ENCODE data around the gene SMARCAL1.

SMARCAL1 gene

GRCh38 chr2:216448829-216449228, 36.5 kb downstream of the SMARCAL1 start:
- DNase-seq (ENCODE audit: low read depth, low spot score): no peak
- peaks cover 27% of the 10 kb centered on the region for H3K9me3 ChIP-seq (ENCODE audit: insufficient read depth, low read length)
- no peak overlapping the region for H3K9ac ChIP-seq (ENCODE audit: insufficient read length, low read depth)
- H3K27me3 ChIP-seq (ENCODE audit: insufficient read depth, insufficient read length): no peaks in the 10 kb centered on the region
- peaks cover 86% of the 10 kb centered on the region for H3K36me3 ChIP-seq (ENCODE audit: insufficient read depth, insufficient read length, low read length)
- H3K4me1 ChIP-seq (ENCODE audit: insufficient read depth, insufficient read length): no peaks in the 10 kb centered on the region
- no peak for TF ChIP-seq ZNF274 (IDR thresholded peaks at IDR 0.05; ENCODE audit: low read depth, low read length)
- no peak for TF ChIP-seq YY1 (IDR thresholded peaks at IDR 0.05; ENCODE audit: insufficient read depth, insufficient read length)
- TF ChIP-seq SUZ12 (IDR thresholded peaks at IDR 0.05; ENCODE audit: extremely low read depth, insufficient read depth, insufficient read length): no peak
- no peak overlapping the region for H3K4me3 ChIP-seq (ENCODE audit: insufficient read length, low read depth)

DNA sequence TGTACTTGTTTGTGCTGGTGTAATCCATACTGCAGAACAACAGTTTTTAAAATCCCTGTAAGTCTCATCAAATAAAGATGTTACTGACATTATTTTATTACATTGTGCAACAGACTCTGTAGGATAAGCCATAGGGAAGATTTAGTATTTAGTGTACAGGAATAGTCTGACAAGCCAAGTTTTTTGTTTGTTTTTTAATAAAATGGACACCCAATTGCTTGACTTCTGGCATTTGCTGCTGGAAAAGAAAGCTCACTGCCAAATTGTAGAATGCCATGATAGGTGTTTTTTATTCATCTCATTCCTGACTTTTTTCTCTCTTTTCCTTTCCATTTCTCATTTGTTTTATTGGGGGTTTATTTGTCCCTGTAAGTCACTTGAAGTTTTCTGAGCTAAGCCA, 38.1 kb downstream of the SMARCAL1 start:
- TF ChIP-seq YY1 (IDR thresholded peaks at IDR 0.05; ENCODE audit: insufficient read depth, insufficient read length) (no peak), ZNF274 (IDR thresholded peaks at IDR 0.05; ENCODE audit: low read depth, low read length) (no peak), SUZ12 (IDR thresholded peaks at IDR 0.05; ENCODE audit: extremely low read depth, insufficient read depth, insufficient read length) (no peak)
- Histone ChIP-seq H3K4me1 (ENCODE audit: insufficient read depth, insufficient read length) (no peaks in the 10 kb centered on the region), H3K9ac (ENCODE audit: insufficient read length, low read depth) (no peak overlapping the region), H3K4me3 (ENCODE audit: insufficient read length, low read depth) (no peak overlapping the region), H3K27me3 (ENCODE audit: insufficient read depth, insufficient read length) (no peaks in the 10 kb centered on the region), H3K9me3 (ENCODE audit: insufficient read depth, low read length) (peaks cover 42% of the 10 kb centered on the region), H3K36me3 (ENCODE audit: insufficient read depth, insufficient read length, low read length) (peaks cover 91% of the 10 kb centered on the region)
- DNase-seq (ENCODE audit: low read depth, low spot score): no peak

DNA sequence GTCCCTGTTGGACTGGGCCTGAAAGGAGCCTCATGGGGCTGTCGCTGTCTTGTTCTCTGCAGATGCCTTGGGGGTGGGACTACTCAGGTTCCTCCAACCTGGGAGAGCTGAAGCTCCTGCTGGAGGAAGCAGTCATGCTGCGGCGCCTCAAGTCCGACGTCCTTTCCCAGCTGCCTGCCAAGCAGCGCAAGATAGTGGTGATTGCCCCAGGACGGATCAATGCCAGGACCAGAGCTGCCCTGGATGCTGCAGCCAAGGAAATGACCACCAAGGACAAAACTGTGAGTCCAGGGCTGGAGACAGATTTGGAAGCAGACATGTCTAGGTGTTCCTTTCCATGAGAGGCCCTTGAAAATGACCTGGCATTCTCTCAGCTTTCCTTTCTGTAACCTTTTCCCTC, 38.5 kb downstream of the SMARCAL1 start:
- Histone ChIP-seq H3K27me3 (ENCODE audit: insufficient read depth, insufficient read length) (no peaks in the 10 kb centered on the region), H3K9ac (ENCODE audit: insufficient read length, low read depth) (no peak overlapping the region), H3K9me3 (ENCODE audit: insufficient read depth, low read length) (peaks cover 44% of the 10 kb centered on the region), H3K4me3 (ENCODE audit: insufficient read length, low read depth) (no peak overlapping the region), H3K4me1 (ENCODE audit: insufficient read depth, insufficient read length) (no peaks in the 10 kb centered on the region), H3K36me3 (ENCODE audit: insufficient read depth, insufficient read length, low read length) (peaks cover 92% of the 10 kb centered on the region)
- DNase-seq (ENCODE audit: low read depth, low spot score): no peak
- no peak for TF ChIP-seq SUZ12 (IDR thresholded peaks at IDR 0.05; ENCODE audit: extremely low read depth, insufficient read depth, insufficient read length)
- no peak for TF ChIP-seq ZNF274 (IDR thresholded peaks at IDR 0.05; ENCODE audit: low read depth, low read length)
- TF ChIP-seq YY1 (IDR thresholded peaks at IDR 0.05; ENCODE audit: insufficient read depth, insufficient read length): no peak

GRCh38 chr2:216453955-216454614, 41.8 kb downstream of the SMARCAL1 start:
- H3K36me3 ChIP-seq (ENCODE audit: insufficient read depth, insufficient read length, low read length): peaks cover 59% of the 10 kb centered on the region
- H3K4me1 ChIP-seq (ENCODE audit: insufficient read depth, insufficient read length): no peaks in the 10 kb centered on the region
- TF ChIP-seq SUZ12 (IDR thresholded peaks at IDR 0.05; ENCODE audit: extremely low read depth, insufficient read depth, insufficient read length): no peak
- TF ChIP-seq ZNF274 (IDR thresholded peaks at IDR 0.05; ENCODE audit: low read depth, low read length): no peak
- no peak for TF ChIP-seq YY1 (IDR thresholded peaks at IDR 0.05; ENCODE audit: insufficient read depth, insufficient read length)
- peaks cover 27% of the 10 kb centered on the region for H3K9me3 ChIP-seq (ENCODE audit: insufficient read depth, low read length)
- H3K27me3 ChIP-seq (ENCODE audit: insufficient read depth, insufficient read length): no peaks in the 10 kb centered on the region
- no peak overlapping the region for H3K9ac ChIP-seq (ENCODE audit: insufficient read length, low read depth)
- H3K4me3 ChIP-seq (ENCODE audit: insufficient read length, low read depth): no peak overlapping the region
- no peak for DNase-seq (ENCODE audit: low read depth, low spot score)

GRCh38 chr2:216463148-216463547, 50.9 kb downstream of the SMARCAL1 start:
- Histone ChIP-seq H3K36me3 (ENCODE audit: insufficient read depth, insufficient read length, low read length) (peaks cover 19% of the 10 kb centered on the region), H3K4me1 (ENCODE audit: insufficient read depth, insufficient read length) (no peaks in the 10 kb centered on the region), H3K9me3 (ENCODE audit: insufficient read depth, low read length) (no peaks in the 10 kb centered on the region), H3K9ac (ENCODE audit: insufficient read length, low read depth) (no peak overlapping the region), H3K4me3 (ENCODE audit: insufficient read length, low read depth) (no peak overlapping the region), H3K27me3 (ENCODE audit: insufficient read depth, insufficient read length) (no peaks in the 10 kb centered on the region)
- no peak for TF ChIP-seq ZNF274 (IDR thresholded peaks at IDR 0.05; ENCODE audit: low read depth, low read length)
- no peak for TF ChIP-seq SUZ12 (IDR thresholded peaks at IDR 0.05; ENCODE audit: extremely low read depth, insufficient read depth, insufficient read length)
- TF ChIP-seq YY1 (IDR thresholded peaks at IDR 0.05; ENCODE audit: insufficient read depth, insufficient read length): no peak
- no peak for DNase-seq (ENCODE audit: low read depth, low spot score)

GRCh38 chr2:216464104-216464720, 51.9 kb downstream of the SMARCAL1 start:
- no peak for TF ChIP-seq ZNF274 (IDR thresholded peaks at IDR 0.05; ENCODE audit: low read depth, low read length)
- no peak for DNase-seq (ENCODE audit: low read depth, low spot score)
- no peak overlapping the region for H3K4me3 ChIP-seq (ENCODE audit: insufficient read length, low read depth)
- no peak overlapping the region for H3K9ac ChIP-seq (ENCODE audit: insufficient read length, low read depth)
- H3K9me3 ChIP-seq (ENCODE audit: insufficient read depth, low read length): no peaks in the 10 kb centered on the region
- peaks cover 28% of the 10 kb centered on the region for H3K36me3 ChIP-seq (ENCODE audit: insufficient read depth, insufficient read length, low read length)
- no peaks in the 10 kb centered on the region for H3K4me1 ChIP-seq (ENCODE audit: insufficient read depth, insufficient read length)
- no peaks in the 10 kb centered on the region for H3K27me3 ChIP-seq (ENCODE audit: insufficient read depth, insufficient read length)

GRCh38 chr2:216465579-216466195, 53.4 kb downstream of the SMARCAL1 start:
- TF ChIP-seq ZNF274 (IDR thresholded peaks at IDR 0.05; ENCODE audit: low read depth, low read length) (no peak), YY1 (IDR thresholded peaks at IDR 0.05; ENCODE audit: insufficient read depth, insufficient read length) (no peak), SUZ12 (IDR thresholded peaks at IDR 0.05; ENCODE audit: extremely low read depth, insufficient read depth, insufficient read length) (no peak)
- H3K4me1 ChIP-seq (ENCODE audit: insufficient read depth, insufficient read length): no peaks in the 10 kb centered on the region
- H3K4me3 ChIP-seq (ENCODE audit: insufficient read length, low read depth): no peak overlapping the region
- H3K36me3 ChIP-seq (ENCODE audit: insufficient read depth, insufficient read length, low read length): peaks cover 28% of the 10 kb centered on the region
- H3K9ac ChIP-seq (ENCODE audit: insufficient read length, low read depth): no peak overlapping the region
- no peaks in the 10 kb centered on the region for H3K27me3 ChIP-seq (ENCODE audit: insufficient read depth, insufficient read length)
- H3K9me3 ChIP-seq (ENCODE audit: insufficient read depth, low read length): no peaks in the 10 kb centered on the region
- no peak for DNase-seq (ENCODE audit: low read depth, low spot score)

Data from NT2/D1 (cell line).